Karpas-422 (cell line): ENCODE results near the gene CLIC1. TPM values are rescaled to one million over a fixed set of nuclear protein-coding genes. Genes with fewer than 3 reads are reported as not detected.

Experiments used
- small RNA-seq: library from RNA; depleted of rRNA; stranded (forward); fragments of <200 nt; gene quantifications from one replicate; pipeline ENCODE3, GENCODE V24; 2014
- total RNA-seq: library from RNA; depleted of rRNA; stranded (reverse); fragments of >200 nt; shearing (Covaris generic); gene quantifications from 2 replicates; pipeline ENCODE4 v1.2.3, GENCODE V29; 2014; ENCODE audit warnings: low replicate concordance; rRNA removed

The CLIC1 gene
- total RNA-seq, 1 experiment from 2014 or later = 385 TPM

Small RNA genes lying within 50 kb of the gene (small RNA-seq; reads per million reads assigned to genes)
- not detected for gene LY6G6D
- gene MIR4646 = not detected
- not detected for gene MSH5-SAPCD1
- not detected for gene RF00019
- gene RNU6-850P = not detected
- not detected for gene SAPCD1

Other genes starting within 250 kb of the CLIC1 start
- 13.2 and 15.7 TPM in 2 replicates for gene MICB, start 238.4 kb downstream of the CLIC1 start, total RNA-seq
- gene MCCD1, start 207.6 kb downstream of the CLIC1 start, total RNA-seq = not detected in 2 replicates
- gene DDX39B, start 194.5 kb downstream of the CLIC1 start, total RNA-seq = 412 and 561 TPM in 2 replicates
- 15.2 and 34.9 TPM in 2 replicates for gene ATP6V1G2, start 189.9 kb downstream of the CLIC1 start, total RNA-seq
- gene NFKBIL1, start 188.9 kb downstream of the CLIC1 start, total RNA-seq = 21.8 and 46.1 TPM in 2 replicates
- gene LTA, start 164.2 kb downstream of the CLIC1 start, total RNA-seq = 71.1 and 128 TPM in 2 replicates
- gene TNF, start 161.0 kb downstream of the CLIC1 start, total RNA-seq = 223 and 233 TPM in 2 replicates
- 74.1 and 241 TPM in 2 replicates for gene LTB, start 154.1 kb downstream of the CLIC1 start, total RNA-seq
- 5.1 and 6.6 TPM in 2 replicates for gene LST1, start 150.3 kb downstream of the CLIC1 start, total RNA-seq
- not detected in 2 replicates for gene NCR3, start 143.5 kb downstream of the CLIC1 start, total RNA-seq
- gene AIF1, start 121.3 kb downstream of the CLIC1 start, total RNA-seq = 0.76 TPM in 1 of 2 replicates, not detected in the other
- gene PRRC2A, start 115.8 kb downstream of the CLIC1 start, total RNA-seq = 123 and 147 TPM in 2 replicates
- 145 and 229 TPM in 2 replicates for gene BAG6, start 83.9 kb downstream of the CLIC1 start, total RNA-seq
- gene APOM, start 80.6 kb downstream of the CLIC1 start, total RNA-seq = 6.7 and 7.6 TPM in 2 replicates
- gene C6orf47, start 75.8 kb downstream of the CLIC1 start, total RNA-seq = 13.8 and 35.6 TPM in 2 replicates
- gene GPANK1, start 71.5 kb downstream of the CLIC1 start, total RNA-seq = 18.6 and 26.2 TPM in 2 replicates
- gene CSNK2B, start 70.5 kb downstream of the CLIC1 start, total RNA-seq = 178 and 212 TPM in 2 replicates
- 3.4 and 7.3 TPM in 2 replicates for gene LY6G5B, start 66.6 kb downstream of the CLIC1 start, total RNA-seq
- gene LY6G5C, start 55.5 kb downstream of the CLIC1 start, total RNA-seq = 0.51 TPM in 1 of 2 replicates, not detected in the other
- gene ABHD16A, start 33.2 kb downstream of the CLIC1 start, total RNA-seq = 55.6 and 92.1 TPM in 2 replicates
- gene LY6G6F, start 29.7 kb downstream of the CLIC1 start, total RNA-seq = not detected in 2 replicates
- not detected in 2 replicates for gene LY6G6D, start 21.2 kb downstream of the CLIC1 start, total RNA-seq
- not detected in 2 replicates for gene LY6G6C, start 14.8 kb downstream of the CLIC1 start, total RNA-seq
- not detected in 2 replicates for gene MPIG6B, start 13.2 kb downstream of the CLIC1 start, total RNA-seq
- 13.3 and 24.0 TPM in 2 replicates for gene DDAH2, start 7.2 kb downstream of the CLIC1 start, total RNA-seq
- 30.5 and 58.4 TPM in 2 replicates for gene MSH5, start 3.5 kb upstream of the CLIC1 start, total RNA-seq
- 1.8 and 14.0 TPM in 2 replicates for gene SAPCD1, start 26.1 kb upstream of the CLIC1 start, total RNA-seq
- 0.29 and 0.34 TPM in 2 replicates for gene VWA7, start 40.8 kb upstream of the CLIC1 start, total RNA-seq
- 38.0 and 43.0 TPM in 2 replicates for gene VARS1, start 59.2 kb upstream of the CLIC1 start, total RNA-seq
- 44.9 and 57.4 TPM in 2 replicates for gene LSM2, start 70.4 kb upstream of the CLIC1 start, total RNA-seq
- gene HSPA1L, start 78.8 kb upstream of the CLIC1 start, total RNA-seq = 0.72 TPM in 1 of 2 replicates, not detected in the other
- 0.32 TPM in 1 of 2 replicates, not detected in the other for gene HSPA1A, start 79.0 kb upstream of the CLIC1 start, total RNA-seq
- gene HSPA1B, start 91.2 kb upstream of the CLIC1 start, total RNA-seq = 78.6 and 143 TPM in 2 replicates
- 23.7 and 38.7 TPM in 2 replicates for gene NEU1, start 126.3 kb upstream of the CLIC1 start, total RNA-seq
- gene SLC44A4, start 142.5 kb upstream of the CLIC1 start, total RNA-seq = not detected in 2 replicates
- 40.0 and 79.0 TPM in 2 replicates for gene EHMT2, start 161.2 kb upstream of the CLIC1 start, total RNA-seq
- 13.3 and 26.3 TPM in 2 replicates for gene ZBTB12, start 165.6 kb upstream of the CLIC1 start, total RNA-seq
- gene C2, start 191.2 kb upstream of the CLIC1 start, total RNA-seq = not detected in 2 replicates
- gene CFB, start 209.6 kb upstream of the CLIC1 start, total RNA-seq = 0.22 TPM in 1 of 2 replicates, not detected in the other
- gene NELFE, start 222.4 kb upstream of the CLIC1 start, total RNA-seq = 56.3 and 146 TPM in 2 replicates
- 43.7 and 60.0 TPM in 2 replicates for gene SKIC2, start 222.6 kb upstream of the CLIC1 start, total RNA-seq
- gene DXO, start 235.6 kb upstream of the CLIC1 start, total RNA-seq = 20.8 and 25.0 TPM in 2 replicates
- 2.9 and 3.8 TPM in 2 replicates for gene C4A, start 245.5 kb upstream of the CLIC1 start, total RNA-seq